ENCODE data around the gene FOXR1.
A peak's percentile ranks its signal among the peaks of the same experiment; 100 is the strongest.

FOXR1 gene

DNA sequence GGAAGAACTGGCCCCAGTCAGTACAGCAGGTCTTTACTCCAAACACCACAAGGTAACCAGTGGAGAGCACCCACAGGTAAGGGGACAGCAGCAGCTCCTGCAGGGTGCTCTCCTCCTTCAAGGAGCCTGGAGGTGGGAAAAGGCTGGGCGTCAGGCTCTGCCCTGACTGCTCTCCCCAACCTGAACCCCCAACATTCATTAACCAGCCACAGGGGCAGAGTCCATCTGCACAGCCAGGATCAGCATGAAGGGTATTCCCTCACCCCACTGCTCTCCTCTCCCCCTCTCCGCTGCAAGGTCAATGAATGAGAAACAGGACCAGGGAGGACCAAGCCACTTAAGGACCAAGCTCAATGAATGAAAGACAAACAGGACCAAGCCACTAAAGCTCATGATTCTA, 55.4 kb downstream of the FOXR1 start:
- DNase-seq (ENCODE audit: low read depth in 2 of 2): no peak

DNA sequence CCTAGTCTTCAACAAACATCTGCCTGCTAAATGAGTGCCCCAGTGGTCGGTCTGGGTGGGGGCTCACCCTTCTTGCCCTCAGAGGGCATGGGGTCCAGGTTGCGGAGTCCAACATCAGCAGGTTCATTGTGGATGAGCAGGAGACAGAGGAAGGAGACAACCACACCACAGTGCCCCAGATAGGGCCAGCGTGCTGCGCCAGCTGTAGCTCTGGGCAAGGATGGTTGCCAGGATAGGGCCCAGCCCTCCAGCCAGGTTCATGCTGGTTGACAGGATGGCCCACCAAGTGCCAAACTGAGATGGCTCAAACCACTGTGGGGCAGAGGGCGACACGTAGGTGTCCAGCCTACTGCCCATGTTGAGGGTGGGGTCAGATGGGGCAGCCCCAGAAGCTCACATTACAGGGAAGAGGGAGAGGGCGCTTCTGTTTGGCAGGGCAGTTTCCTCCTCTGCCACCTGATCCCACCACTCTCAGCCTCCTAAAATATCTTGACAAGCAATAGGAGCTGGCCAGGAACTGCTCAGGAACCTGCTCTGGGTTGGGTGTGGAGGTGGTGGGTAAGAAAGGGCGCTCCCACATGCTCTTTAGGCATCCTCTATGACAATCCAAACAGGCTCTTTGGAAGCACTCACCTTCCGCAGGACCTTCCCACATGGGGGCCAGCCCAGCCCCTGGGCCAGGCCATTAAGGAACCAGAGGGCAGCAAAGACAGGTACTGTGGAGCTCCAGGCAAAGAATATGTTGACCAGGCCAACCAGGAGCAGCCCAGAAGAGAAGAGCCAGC, 56.2 kb downstream of the FOXR1 start:
- no peak for DNase-seq (ENCODE audit: low read depth in 2 of 2)

DNA sequence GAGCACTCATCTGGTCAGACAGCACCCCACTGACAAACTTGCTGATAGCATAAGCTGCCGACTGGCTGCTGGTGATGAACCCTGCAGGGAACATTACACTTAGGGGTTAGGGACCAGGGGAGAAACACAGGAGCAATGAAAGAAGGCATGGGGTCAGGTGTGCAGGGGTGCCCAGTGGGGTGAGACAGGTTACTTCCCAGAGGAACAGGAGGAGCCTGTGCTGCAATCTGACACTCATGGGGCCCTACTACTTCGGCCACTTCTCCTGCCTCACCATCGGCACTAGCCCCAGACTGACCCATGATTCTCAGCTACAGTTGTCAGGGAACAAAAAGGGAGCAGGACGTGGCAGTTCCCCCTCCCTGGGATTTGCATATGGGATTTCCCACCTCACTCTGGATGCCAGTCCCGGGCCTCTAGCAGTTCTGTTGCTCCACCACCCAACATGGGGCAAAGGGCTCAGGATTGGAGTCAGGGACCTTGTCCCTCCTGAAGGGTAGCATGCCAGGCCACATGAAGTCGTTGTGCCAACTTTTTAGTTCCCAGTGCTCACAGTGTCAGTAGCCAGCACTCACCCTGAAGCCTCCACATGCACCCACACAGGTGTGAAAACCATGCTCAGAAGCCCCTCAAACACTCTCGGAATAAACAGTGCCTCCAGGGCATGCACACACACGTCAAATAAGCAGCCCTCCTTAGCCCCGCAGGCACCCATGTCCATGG, 56.9 kb downstream of the FOXR1 start:
- no peak for DNase-seq (ENCODE audit: low read depth in 2 of 2)

DNA sequence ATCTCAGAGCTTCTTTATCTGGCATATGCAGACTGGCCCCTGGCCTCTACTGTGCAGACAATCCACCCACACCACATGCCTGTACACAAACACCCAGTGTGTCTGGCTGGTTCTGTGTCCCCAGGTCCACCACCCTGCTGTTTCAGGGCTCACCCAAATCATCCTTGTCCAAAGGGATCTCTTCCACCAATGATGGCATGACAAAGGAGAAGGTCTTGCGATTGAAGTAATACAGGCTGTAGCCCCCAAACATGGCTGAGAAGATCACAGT, 57.4 kb downstream of the FOXR1 start:
- DNase-seq (ENCODE audit: low read depth in 2 of 2): no peak

DNA sequence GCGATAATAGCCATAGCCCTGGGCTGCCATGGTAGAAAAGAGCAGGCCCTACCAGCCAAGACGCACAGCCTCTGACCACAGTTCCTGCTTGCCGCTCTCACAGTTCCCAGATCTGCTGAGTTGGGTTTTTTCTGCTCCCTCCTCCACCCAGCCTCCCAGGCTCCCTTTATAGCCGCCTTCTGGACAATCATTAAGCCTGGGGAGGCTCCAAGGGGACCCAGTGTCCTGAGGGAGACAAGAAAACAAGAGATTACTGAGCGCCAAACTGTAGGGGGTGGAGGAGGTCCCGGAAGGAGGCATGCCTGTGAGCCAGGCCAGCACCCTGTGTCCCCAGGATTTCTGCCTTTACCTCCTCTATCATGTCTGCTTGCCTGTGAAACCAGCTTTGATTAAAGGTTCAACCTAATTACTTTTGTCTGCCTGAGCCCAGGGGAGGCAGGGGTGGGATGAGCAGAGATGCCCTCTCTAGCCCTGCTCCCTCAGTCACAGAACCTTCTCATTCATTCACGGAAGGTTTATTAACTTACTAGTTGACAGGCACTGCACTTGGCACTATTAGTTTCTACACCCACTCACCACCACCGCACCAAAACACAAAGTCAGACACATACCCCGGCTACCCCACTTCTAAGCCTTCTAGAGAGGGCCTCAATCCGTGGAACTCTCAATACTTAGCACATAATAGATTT, 57.9 kb downstream of the FOXR1 start:
- no peak for DNase-seq (ENCODE audit: low read depth in 2 of 2)

DNA sequence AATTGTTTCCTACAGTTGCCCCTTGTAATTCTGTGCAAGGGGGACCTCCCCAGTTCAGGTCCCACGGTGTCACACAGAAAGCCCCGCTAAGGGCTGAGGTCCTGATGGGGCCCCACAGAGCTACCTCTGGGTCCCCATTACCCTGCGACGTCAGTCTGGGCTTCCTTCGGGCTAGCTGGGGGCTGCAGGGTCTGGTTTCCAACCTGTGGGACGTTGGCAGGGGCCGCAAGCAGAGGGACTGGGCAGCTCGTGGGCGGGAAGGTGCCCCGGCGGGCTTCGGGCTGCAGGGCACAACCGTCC, 58.4 kb downstream of the FOXR1 start:
- DNase-seq (ENCODE audit: low read depth in 2 of 2): no peak

DNA sequence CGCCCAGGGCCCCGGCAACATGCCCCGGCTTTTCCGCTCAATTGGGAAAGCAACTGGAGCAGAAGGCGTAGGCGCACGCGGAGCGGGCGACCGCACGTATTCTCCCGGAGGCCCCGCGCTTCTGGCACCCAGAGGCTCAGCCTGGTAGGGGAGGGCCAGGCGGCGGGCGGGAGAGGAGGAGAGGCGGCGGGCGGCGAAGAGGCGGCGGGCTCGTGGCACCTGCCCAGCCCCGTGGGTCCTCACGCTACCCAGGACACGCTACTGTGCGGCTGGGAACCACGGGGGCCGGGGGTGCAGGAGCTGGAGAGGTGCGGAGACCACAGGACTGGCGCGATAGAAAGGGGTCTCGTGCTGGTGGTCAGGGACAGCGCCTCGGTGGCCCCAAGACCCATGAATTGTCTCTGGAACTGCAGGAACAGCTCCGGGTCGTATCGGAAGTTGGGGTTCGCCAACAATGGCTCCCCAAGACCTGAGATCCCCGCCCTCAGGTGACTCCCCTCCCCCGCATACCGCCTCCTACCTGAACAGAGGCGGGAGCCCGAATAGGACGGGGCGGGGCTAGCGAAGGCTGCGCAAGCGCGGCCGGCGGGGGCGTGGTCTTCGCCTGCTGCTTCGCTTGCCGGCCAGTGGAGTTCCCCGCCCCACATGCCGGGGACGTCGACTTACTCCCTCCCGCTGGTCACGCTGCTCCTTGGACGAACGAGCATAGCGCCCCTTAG, 58.9 kb downstream of the FOXR1 start, which contains the start of gene SLC37A4:
Gene SLC37A4 (minus strand): TSS at position 549 of the 719 bp plus-strand sequence.
- DNase-seq (ENCODE audit: low read depth in 2 of 2): peak; percentile 85
